Measurements from ENCODE around the gene ZFP36.

Gene ZFP36

DNA sequence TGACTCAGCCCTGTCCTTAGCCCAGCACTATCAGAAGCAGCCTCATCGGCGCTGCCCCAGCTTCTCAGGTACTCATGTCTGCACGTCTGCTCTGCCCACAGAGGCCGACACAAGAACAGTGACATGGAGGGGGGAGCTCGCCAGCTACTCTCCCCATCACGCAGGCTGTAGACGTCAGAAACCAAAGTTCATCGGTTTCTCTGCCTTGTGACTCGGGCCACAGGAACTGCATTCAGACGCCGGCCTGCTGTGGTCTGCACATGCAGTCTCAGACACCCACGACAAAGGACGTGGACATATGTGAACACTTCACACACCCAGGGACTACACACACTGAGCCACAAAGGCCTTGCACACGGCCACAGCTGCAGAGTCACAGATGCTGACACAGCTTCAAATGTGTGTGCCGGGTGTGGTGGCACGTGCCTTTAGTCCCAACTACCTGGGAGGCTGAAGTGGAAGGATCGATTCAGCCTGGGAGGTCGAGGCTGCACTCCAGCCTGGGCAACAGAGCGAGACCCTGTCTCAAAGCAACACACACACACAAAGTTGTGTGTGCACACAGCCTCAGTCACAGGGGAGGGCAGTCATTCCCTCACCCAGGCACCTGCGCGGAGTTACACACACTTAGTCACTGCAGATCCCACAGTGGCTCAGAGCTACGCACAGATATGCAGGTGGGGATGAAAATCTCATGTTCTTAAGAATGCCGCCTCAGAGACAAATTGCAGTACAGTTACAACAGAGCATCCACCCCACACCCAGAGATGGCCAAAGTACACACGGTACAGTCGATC is 4.9 kb upstream of the ZFP36 start:
- Histone ChIP-seq H4K20me1 (ENCODE audit: insufficient read depth, low read length) (no peaks in the 10 kb centered on the region), H3K27ac (ENCODE audit: low read length) (peak overlapping the region; percentile 87), H3K9ac (ENCODE audit: low read length) (peak overlapping the region; percentile 91), H3K4me3 (ENCODE audit: low read length) (peak overlapping the region; percentile 72), H3K36me3 (replicated peaks; ENCODE audit: low read depth, low read length) (peaks cover 19% of the 10 kb centered on the region), H3K9me3 (ENCODE audit: insufficient read depth, low read length) (no peaks in the 10 kb centered on the region; the same call in 1 of the 2 replicates), H3K4me2 (ENCODE audit: low read length) (peak overlapping the region; percentile 96), H3K27me3 (ENCODE audit: low read depth, low read length) (no peaks in the 10 kb centered on the region), H3K79me2 (ENCODE audit: low read length) (peaks cover 1% of the 10 kb centered on the region), H2AFZ (ENCODE audit: low read depth, low read length) (peak overlapping the region; percentile 30; the same call in 1 of the 2 replicates), H3K4me1 (ENCODE audit: low read length) (peaks cover 82% of the 10 kb centered on the region)
- TF ChIP-seq, protein P1, sequence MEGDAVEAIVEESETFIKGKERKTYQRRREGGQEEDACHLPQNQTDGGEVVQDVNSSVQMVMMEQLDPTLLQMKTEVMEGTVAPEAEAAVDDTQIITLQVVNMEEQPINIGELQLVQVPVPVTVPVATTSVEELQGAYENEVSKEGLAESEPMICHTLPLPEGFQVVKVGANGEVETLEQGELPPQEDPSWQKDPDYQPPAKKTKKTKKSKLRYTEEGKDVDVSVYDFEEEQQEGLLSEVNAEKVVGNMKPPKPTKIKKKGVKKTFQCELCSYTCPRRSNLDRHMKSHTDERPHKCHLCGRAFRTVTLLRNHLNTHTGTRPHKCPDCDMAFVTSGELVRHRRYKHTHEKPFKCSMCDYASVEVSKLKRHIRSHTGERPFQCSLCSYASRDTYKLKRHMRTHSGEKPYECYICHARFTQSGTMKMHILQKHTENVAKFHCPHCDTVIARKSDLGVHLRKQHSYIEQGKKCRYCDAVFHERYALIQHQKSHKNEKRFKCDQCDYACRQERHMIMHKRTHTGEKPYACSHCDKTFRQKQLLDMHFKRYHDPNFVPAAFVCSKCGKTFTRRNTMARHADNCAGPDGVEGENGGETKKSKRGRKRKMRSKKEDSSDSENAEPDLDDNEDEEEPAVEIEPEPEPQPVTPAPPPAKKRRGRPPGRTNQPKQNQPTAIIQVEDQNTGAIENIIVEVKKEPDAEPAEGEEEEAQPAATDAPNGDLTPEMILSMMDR (IDR thresholded peaks at IDR 0.05; ENCODE audit: low read depth, low read length) = no peak
- TF ChIP-seq EZH2phosphoT487 (IDR thresholded peaks at IDR 0.05; ENCODE audit: low read depth) = no peak

DNA sequence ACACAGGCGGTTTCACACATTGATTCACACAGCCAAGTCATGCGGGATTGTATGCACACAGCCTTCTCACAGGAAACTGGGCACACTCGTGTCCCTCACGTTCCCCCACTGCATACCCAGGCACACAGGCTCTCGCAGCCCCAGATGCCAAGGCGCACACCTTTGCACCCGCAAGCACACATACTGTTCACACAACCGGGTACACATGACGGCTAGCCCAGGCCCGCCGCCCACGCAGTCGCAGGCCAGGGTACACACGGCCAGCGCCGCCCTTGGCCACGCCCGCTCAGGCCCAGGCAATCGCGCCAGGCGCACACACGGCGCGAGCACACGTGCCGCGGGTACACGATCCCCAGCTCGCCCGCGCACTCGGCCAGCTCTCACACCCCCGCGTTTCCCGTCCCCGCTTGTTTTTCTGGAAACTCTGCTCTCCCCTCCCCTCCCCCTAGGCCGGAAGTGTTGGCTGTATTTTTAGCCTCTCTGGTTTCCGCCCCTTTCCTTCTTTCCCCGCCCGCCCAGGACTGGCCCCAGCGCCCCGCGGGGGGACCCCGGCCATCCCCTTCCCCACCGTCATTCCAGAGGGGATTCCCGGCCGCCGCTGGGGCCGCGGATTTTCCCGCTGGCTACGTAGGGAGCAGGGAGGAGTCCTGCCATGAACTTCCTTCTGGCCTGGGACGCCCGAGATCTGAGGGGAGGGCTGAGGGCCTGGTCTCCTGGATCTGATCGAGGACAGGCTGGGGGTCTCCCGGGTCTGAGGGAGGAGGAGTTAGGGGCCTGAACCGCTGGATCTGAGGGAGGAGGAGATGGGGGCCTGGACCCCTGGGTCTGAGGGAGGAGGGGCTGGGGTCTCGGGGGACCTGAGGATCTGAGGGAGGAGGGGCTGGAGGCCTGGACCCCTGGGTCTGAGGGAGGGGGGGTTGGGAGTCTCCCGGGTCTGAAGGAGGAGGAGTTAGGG is 4.0 kb upstream of the ZFP36 start:
- Histone ChIP-seq H3K27me3 (ENCODE audit: low read depth, low read length) (no peaks in the 10 kb centered on the region), H3K4me1 (ENCODE audit: low read length) (peaks cover 79% of the 10 kb centered on the region), H3K27ac (ENCODE audit: low read length) (peak overlapping the region; percentile 87), H3K36me3 (replicated peaks; ENCODE audit: low read depth, low read length) (peaks cover 22% of the 10 kb centered on the region), H3K4me3 (ENCODE audit: low read length) (peak overlapping the region; percentile 72), H3K79me2 (ENCODE audit: low read length) (peaks cover 10% of the 10 kb centered on the region), H2AFZ (ENCODE audit: low read depth, low read length) (peak overlapping the region; percentile 30; the same call in 1 of the 2 replicates), H3K9me3 (ENCODE audit: insufficient read depth, low read length) (no peaks in the 10 kb centered on the region; the same call in 1 of the 2 replicates), H3K9ac (ENCODE audit: low read length) (peak overlapping the region; percentile 91), H4K20me1 (ENCODE audit: insufficient read depth, low read length) (peaks cover 5% of the 10 kb centered on the region), H3K4me2 (ENCODE audit: low read length) (peak overlapping the region; percentile 96)
- TF ChIP-seq, protein P1 (IDR thresholded peaks at IDR 0.05; ENCODE audit: low read depth, low read length) = no peak
- TF ChIP-seq EZH2phosphoT487 (IDR thresholded peaks at IDR 0.05; ENCODE audit: low read depth) = no peak

GRCh38 chr19:39403331-39404312 is 3.0 kb upstream of the ZFP36 start:
- peak overlapping the region; percentile 91 for H3K9ac ChIP-seq (ENCODE audit: low read length)
- H3K27ac ChIP-seq (ENCODE audit: low read length) = peak overlapping the region; percentile 87
- H3K4me3 ChIP-seq (ENCODE audit: low read length) = peak overlapping the region; percentile 72
- H3K27me3 ChIP-seq (ENCODE audit: low read depth, low read length) = no peaks in the 10 kb centered on the region
- peaks cover 15% of the 10 kb centered on the region for H4K20me1 ChIP-seq (ENCODE audit: insufficient read depth, low read length)
- no peak for TF ChIP-seq EZH2phosphoT487 (IDR thresholded peaks at IDR 0.05; ENCODE audit: low read depth)
- TF ChIP-seq, protein P1 (IDR thresholded peaks at IDR 0.05; ENCODE audit: low read depth, low read length) = no peak
- H3K4me2 ChIP-seq (ENCODE audit: low read length) = peak overlapping the region; percentile 96
- H2AFZ ChIP-seq (ENCODE audit: low read depth, low read length) = no peak overlapping the region
- peaks cover 20% of the 10 kb centered on the region for H3K79me2 ChIP-seq (ENCODE audit: low read length)
- H3K9me3 ChIP-seq (ENCODE audit: insufficient read depth, low read length) = no peaks in the 10 kb centered on the region; the same call in 1 of the 2 replicates
- peaks cover 29% of the 10 kb centered on the region for H3K36me3 ChIP-seq (replicated peaks; ENCODE audit: low read depth, low read length)
- H3K4me1 ChIP-seq (ENCODE audit: low read length) = peaks cover 69% of the 10 kb centered on the region
